HEK293 (cell line): ENCODE measurements around the gene ITPKB.

Experiments used
- BCL6B ChIP-seq: fragments of 450-650 bp; formaldehyde crosslinking; IDR thresholded peaks from 2 replicates; pipeline ENCODE4 v1.5.1; 2017; ENCODE audit warnings: missing biosample characterization, missing genetic modification characterization
- EGR2 ChIP-seq: fragments of 450-650 bp; formaldehyde crosslinking; IDR thresholded peaks from 2 replicates; pipeline ENCODE4 v1.5.1; 2016; ENCODE audit warnings: low read depth, missing biosample characterization, missing genetic modification characterization
- FEZF1 ChIP-seq: fragments of 450-650 bp; formaldehyde crosslinking; IDR thresholded peaks from 2 replicates; pipeline ENCODE4 v1.5.1; 2016; ENCODE audit warnings: missing biosample characterization, missing genetic modification characterization
- HOXA7 ChIP-seq: sonication (generic); formaldehyde crosslinking; IDR thresholded peaks from 2 replicates; pipeline ENCODE4 v1.8.1; 2022; ENCODE audit warnings: missing genetic modification reagents, borderline replicate concordance
- HOXC10 ChIP-seq: sonication (generic); formaldehyde crosslinking; IDR thresholded peaks from 2 replicates; pipeline ENCODE4 v1.8.1; 2023; ENCODE audit warnings: mild to moderate bottlenecking, missing genetic modification reagents
- SP3 ChIP-seq: fragments of 450-650 bp; formaldehyde crosslinking; IDR thresholded peaks from 2 replicates; pipeline ENCODE4 v1.5.1; 2016; ENCODE audit warnings: missing biosample characterization, missing genetic modification characterization
- SP7 ChIP-seq: fragments of 450-650 bp; formaldehyde crosslinking; IDR thresholded peaks from 2 replicates; pipeline ENCODE4 v1.5.1; 2016; ENCODE audit warnings: missing biosample characterization, missing genetic modification characterization
- TCF7L2 ChIP-seq: IDR thresholded peaks from 2 replicates; pipeline ENCODE4 v1.6.1; 2011; ENCODE audit warnings: low read depth, mild to moderate bottlenecking, inconsistent platforms, low read length, moderate library complexity, borderline replicate concordance
- ZBTB44 ChIP-seq: fragments of 450-650 bp; IDR thresholded peaks from 2 replicates; pipeline ENCODE4 v1.5.1; 2018; ENCODE audit warnings: missing biosample characterization, mild to moderate bottlenecking, missing genetic modification characterization
- ZBTB8A ChIP-seq: fragments of 450-650 bp; formaldehyde crosslinking; IDR thresholded peaks from 2 replicates; pipeline ENCODE4 v1.5.1; 2016; ENCODE audit warnings: missing biosample characterization, missing genetic modification characterization
- ZNF112 ChIP-seq: fragments of 450-650 bp; formaldehyde crosslinking; IDR thresholded peaks from 2 replicates; pipeline ENCODE4 v1.5.0; 2017; ENCODE audit warnings: missing biosample characterization, missing genetic modification characterization
- ZNF24 ChIP-seq: fragments of 450-650 bp; formaldehyde crosslinking; IDR thresholded peaks from 2 replicates; pipeline ENCODE4 v1.5.1; 2016; ENCODE audit warnings: missing biosample characterization, missing genetic modification characterization
- ZNF311 ChIP-seq: fragments of 450-650 bp; formaldehyde crosslinking; IDR thresholded peaks from 2 replicates; pipeline ENCODE4 v1.5.1; 2017; ENCODE audit warnings: missing biosample characterization, missing genetic modification characterization, borderline replicate concordance
- ZNF350 ChIP-seq: fragments of 450-650 bp; formaldehyde crosslinking; IDR thresholded peaks from 2 replicates; pipeline ENCODE4 v1.5.0; 2017; ENCODE audit warnings: missing biosample characterization, mild to moderate bottlenecking, missing genetic modification characterization
- ZNF501 ChIP-seq: fragments of 450-650 bp; formaldehyde crosslinking; IDR thresholded peaks from 2 replicates; pipeline ENCODE4 v1.5.1; 2016; ENCODE audit warnings: missing biosample characterization, missing genetic modification characterization
- ZNF558 ChIP-seq: fragments of 450-650 bp; formaldehyde crosslinking; IDR thresholded peaks from 2 replicates; pipeline ENCODE4 v1.5.1; 2016; ENCODE audit warnings: missing biosample characterization, missing genetic modification characterization
- ZNF561 ChIP-seq: fragments of 450-650 bp; IDR thresholded peaks from 2 replicates; pipeline ENCODE4 v1.5.1; 2018; ENCODE audit warnings: missing biosample characterization, missing genetic modification characterization, borderline replicate concordance
- ZNF623 ChIP-seq: fragments of 450-650 bp; formaldehyde crosslinking; IDR thresholded peaks from 2 replicates; pipeline ENCODE4 v1.5.1; 2016; ENCODE audit warnings: missing biosample characterization, missing genetic modification characterization
- ZNF629 ChIP-seq: fragments of 450-650 bp; formaldehyde crosslinking; IDR thresholded peaks from 2 replicates; pipeline ENCODE4 v1.5.1; 2017; ENCODE audit warnings: missing biosample characterization, missing genetic modification characterization
- ZNF658 ChIP-seq: fragments of 450-650 bp; formaldehyde crosslinking; IDR thresholded peaks from 2 replicates; pipeline ENCODE4; 2016; ENCODE audit warnings: missing biosample characterization, missing genetic modification characterization
- ZNF701 ChIP-seq: fragments of 450-650 bp; formaldehyde crosslinking; IDR thresholded peaks from 2 replicates; pipeline ENCODE4 v1.5.1; 2016; ENCODE audit warnings: missing biosample characterization, missing genetic modification characterization
- ZNF843 ChIP-seq: fragments of 450-650 bp; formaldehyde crosslinking; IDR thresholded peaks from 2 replicates; pipeline ENCODE4 v1.5.1; 2016; ENCODE audit warnings: missing biosample characterization, missing genetic modification characterization
- ZSCAN30 ChIP-seq: fragments of 450-650 bp; IDR thresholded peaks from 2 replicates; pipeline ENCODE4 v1.5.1; 2018; ENCODE audit warnings: missing biosample characterization, mild to moderate bottlenecking, missing genetic modification characterization, moderate library complexity
- ZXDB ChIP-seq: fragments of 450-650 bp; formaldehyde crosslinking; IDR thresholded peaks from 2 replicates; pipeline ENCODE4 v1.5.1; 2016; ENCODE audit warnings: missing biosample characterization, missing genetic modification characterization
- TF ChIP-seq, protein P1 (sequence below): fragments of 450-650 bp; formaldehyde crosslinking; IDR thresholded peaks from 2 replicates; pipeline ENCODE4 v1.5.1; 2016; ENCODE audit warnings: missing biosample characterization, missing genetic modification characterization
- TF ChIP-seq, protein P2 (sequence below): fragments of 450-650 bp; formaldehyde crosslinking; IDR thresholded peaks from 2 replicates; pipeline ENCODE4 v1.5.1; 2016; ENCODE audit warnings: missing biosample characterization, missing genetic modification characterization
- TF ChIP-seq, protein P3 (sequence below): fragments of 450-650 bp; formaldehyde crosslinking; IDR thresholded peaks from 2 replicates; pipeline ENCODE4 v1.5.1; 2016; ENCODE audit warnings: missing biosample characterization, missing genetic modification characterization
- TF ChIP-seq, protein P4 (sequence below): fragments of 450-650 bp; formaldehyde crosslinking; IDR thresholded peaks from 2 replicates; pipeline ENCODE4 v1.5.1; 2017; ENCODE audit warnings: missing biosample characterization, missing genetic modification characterization
- TF ChIP-seq, protein P5 (sequence below): fragments of 450-650 bp; formaldehyde crosslinking; IDR thresholded peaks from 2 replicates; pipeline ENCODE4 v1.5.1; 2016; ENCODE audit warnings: missing biosample characterization, missing genetic modification characterization

ITPKB gene

GRCh38 chr1:226626577-226626956, 112.5 kb downstream of the ITPKB start (continued):
- TF ChIP-seq HOXA7 (CRISPR knock-in tag): no peak
- TF ChIP-seq ZNF501: 0 out of 2 replicates have a peak, but pooled peaks have one; percentile 59
- TF ChIP-seq, protein P1, sequence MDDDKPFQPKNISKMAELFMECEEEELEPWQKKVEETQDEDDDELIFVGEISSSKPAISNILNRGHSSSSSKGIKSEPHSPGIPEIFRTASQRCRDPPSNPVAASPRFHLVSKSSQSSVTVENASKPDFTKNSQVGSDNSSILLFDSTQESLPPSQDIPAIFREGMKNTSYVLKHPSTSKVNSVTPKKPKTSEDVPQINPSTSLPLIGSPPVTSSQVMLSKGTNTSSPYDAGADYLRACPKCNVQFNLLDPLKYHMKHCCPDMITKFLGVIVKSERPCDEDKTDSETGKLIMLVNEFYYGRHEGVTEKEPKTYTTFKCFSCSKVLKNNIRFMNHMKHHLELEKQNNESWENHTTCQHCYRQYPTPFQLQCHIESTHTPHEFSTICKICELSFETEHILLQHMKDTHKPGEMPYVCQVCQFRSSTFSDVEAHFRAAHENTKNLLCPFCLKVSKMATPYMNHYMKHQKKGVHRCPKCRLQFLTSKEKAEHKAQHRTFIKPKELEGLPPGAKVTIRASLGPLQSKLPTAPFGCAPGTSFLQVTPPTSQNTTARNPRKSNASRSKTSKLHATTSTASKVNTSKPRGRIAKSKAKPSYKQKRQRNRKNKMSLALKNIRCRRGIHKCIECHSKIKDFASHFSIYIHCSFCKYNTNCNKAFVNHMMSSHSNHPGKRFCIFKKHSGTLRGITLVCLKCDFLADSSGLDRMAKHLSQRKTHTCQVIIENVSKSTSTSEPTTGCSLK: no peak
- peak; percentile 50; the same call in 1 of the 2 replicates for TF ChIP-seq ZXDB (tag by site-specific recombination)
- no peak for TF ChIP-seq BCL6B (tag by site-specific recombination)
- peak; percentile 24 for TF ChIP-seq ZNF623
- TF ChIP-seq FEZF1 (tag by site-specific recombination): no peak
- TF ChIP-seq ZBTB8A (tag by site-specific recombination): peak; percentile 70
- TF ChIP-seq HOXC10 (CRISPR knock-in tag): no peak
- peak; percentile 72; the same call in 1 of the 2 replicates for TF ChIP-seq ZNF561 (tag by site-specific recombination)
- no peak for TF ChIP-seq ZNF350 (tag by site-specific recombination)
- TF ChIP-seq EGR2: peak; percentile 54
- TF ChIP-seq ZSCAN30 (tag by site-specific recombination): peak; percentile 73
- peak; percentile 27; the same call in 1 of the 2 replicates for TF ChIP-seq ZNF843 (tag by site-specific recombination)
- TF ChIP-seq ZNF558 (tag by site-specific recombination): no peak
- TF ChIP-seq, protein P2, sequence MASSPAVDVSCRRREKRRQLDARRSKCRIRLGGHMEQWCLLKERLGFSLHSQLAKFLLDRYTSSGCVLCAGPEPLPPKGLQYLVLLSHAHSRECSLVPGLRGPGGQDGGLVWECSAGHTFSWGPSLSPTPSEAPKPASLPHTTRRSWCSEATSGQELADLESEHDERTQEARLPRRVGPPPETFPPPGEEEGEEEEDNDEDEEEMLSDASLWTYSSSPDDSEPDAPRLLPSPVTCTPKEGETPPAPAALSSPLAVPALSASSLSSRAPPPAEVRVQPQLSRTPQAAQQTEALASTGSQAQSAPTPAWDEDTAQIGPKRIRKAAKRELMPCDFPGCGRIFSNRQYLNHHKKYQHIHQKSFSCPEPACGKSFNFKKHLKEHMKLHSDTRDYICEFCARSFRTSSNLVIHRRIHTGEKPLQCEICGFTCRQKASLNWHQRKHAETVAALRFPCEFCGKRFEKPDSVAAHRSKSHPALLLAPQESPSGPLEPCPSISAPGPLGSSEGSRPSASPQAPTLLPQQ: peak; percentile 53; the same call in 1 of the 2 replicates
- peak; percentile 99 for TF ChIP-seq TCF7L2
- TF ChIP-seq ZNF629 (tag by site-specific recombination): 0 out of 2 replicates have a peak, but pooled peaks have one; percentile 49
- no peak for TF ChIP-seq ZNF701 (tag by site-specific recombination)
- TF ChIP-seq, protein P3, sequence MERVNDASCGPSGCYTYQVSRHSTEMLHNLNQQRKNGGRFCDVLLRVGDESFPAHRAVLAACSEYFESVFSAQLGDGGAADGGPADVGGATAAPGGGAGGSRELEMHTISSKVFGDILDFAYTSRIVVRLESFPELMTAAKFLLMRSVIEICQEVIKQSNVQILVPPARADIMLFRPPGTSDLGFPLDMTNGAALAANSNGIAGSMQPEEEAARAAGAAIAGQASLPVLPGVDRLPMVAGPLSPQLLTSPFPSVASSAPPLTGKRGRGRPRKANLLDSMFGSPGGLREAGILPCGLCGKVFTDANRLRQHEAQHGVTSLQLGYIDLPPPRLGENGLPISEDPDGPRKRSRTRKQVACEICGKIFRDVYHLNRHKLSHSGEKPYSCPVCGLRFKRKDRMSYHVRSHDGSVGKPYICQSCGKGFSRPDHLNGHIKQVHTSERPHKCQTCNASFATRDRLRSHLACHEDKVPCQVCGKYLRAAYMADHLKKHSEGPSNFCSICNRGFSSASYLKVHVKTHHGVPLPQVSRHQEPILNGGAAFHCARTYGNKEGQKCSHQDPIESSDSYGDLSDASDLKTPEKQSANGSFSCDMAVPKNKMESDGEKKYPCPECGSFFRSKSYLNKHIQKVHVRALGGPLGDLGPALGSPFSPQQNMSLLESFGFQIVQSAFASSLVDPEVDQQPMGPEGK (tag by site-specific recombination): no peak
- TF ChIP-seq, protein P4, sequence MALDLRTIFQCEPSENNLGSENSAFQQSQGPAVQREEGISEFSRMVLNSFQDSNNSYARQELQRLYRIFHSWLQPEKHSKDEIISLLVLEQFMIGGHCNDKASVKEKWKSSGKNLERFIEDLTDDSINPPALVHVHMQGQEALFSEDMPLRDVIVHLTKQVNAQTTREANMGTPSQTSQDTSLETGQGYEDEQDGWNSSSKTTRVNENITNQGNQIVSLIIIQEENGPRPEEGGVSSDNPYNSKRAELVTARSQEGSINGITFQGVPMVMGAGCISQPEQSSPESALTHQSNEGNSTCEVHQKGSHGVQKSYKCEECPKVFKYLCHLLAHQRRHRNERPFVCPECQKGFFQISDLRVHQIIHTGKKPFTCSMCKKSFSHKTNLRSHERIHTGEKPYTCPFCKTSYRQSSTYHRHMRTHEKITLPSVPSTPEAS (tag by site-specific recombination): no peak
- TF ChIP-seq ZNF24 (tag by site-specific recombination): no peak
- TF ChIP-seq ZNF311: no peak
- TF ChIP-seq, protein P5, sequence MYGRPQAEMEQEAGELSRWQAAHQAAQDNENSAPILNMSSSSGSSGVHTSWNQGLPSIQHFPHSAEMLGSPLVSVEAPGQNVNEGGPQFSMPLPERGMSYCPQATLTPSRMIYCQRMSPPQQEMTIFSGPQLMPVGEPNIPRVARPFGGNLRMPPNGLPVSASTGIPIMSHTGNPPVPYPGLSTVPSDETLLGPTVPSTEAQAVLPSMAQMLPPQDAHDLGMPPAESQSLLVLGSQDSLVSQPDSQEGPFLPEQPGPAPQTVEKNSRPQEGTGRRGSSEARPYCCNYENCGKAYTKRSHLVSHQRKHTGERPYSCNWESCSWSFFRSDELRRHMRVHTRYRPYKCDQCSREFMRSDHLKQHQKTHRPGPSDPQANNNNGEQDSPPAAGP (tag by site-specific recombination): 0 out of 2 replicates have a peak, but pooled peaks have one; percentile 42
- TF ChIP-seq ZNF112 (tag by site-specific recombination): no peak
- 0 out of 2 replicates have a peak, but pooled peaks have one; percentile 34 for TF ChIP-seq SP7 (tag by site-specific recombination)
- TF ChIP-seq ZBTB44 (tag by site-specific recombination): peak; percentile 23; the same call in 1 of the 2 replicates
- 0 out of 2 replicates have a peak, but pooled peaks have one; percentile 20 for TF ChIP-seq SP3 (tag by site-specific recombination)
- no peak for TF ChIP-seq ZNF658 (tag by site-specific recombination)
